GM21360 (cell line): ENCODE measurements around the gene YRDC.

Experiments used
- ATAC-seq: cut with Tn5 transposase; IDR thresholded peaks from one replicate; pipeline ENCODE4 v1.9.1; 2021; ENCODE audit warnings: mild to moderate bottlenecking, moderate library complexity; ENCODE audit not compliant: unreplicated experiment

YRDC gene

GRCh38 chr1:37822906-37823815, 15.2 kb upstream of the YRDC start:
- ATAC-seq, result no peak

- no peak for ATAC-seq
Measured at GRCh38 chr1:37821481-37821880, 13.5 kb upstream of the YRDC start.

- ATAC-seq, result no peak
Measured at GRCh38 chr1:37817481-37817880, 9.5 kb upstream of the YRDC start.

GRCh38 chr1:37814252-37814651, 6.2 kb upstream of the YRDC start:
- no peak for ATAC-seq

- ATAC-seq, result no peak
Measured at GRCh38 chr1:37813529-37814145, 5.6 kb upstream of the YRDC start.

GRCh38 chr1:37811027-37811655, 3.1 kb upstream of the YRDC start:
- no peak for ATAC-seq

- ATAC-seq, result no peak
Measured at GRCh38 chr1:37809942-37810341, 1.9 kb upstream of the YRDC start.

GRCh38 chr1:37808369-37809319, 636 bp upstream of the YRDC start:
- ATAC-seq, result peak; percentile 38

GRCh38 chr1:37807220-37807554, 821 bp downstream of the YRDC start:
- no peak for ATAC-seq

GRCh38 chr1:37802439-37802838, 5.6 kb downstream of the YRDC start:
- no peak for ATAC-seq

GRCh38 chr1:37797750-37798345, 10.2 kb downstream of the YRDC start:
- no peak for ATAC-seq

GRCh38 chr1:37795340-37796125, 12.5 kb downstream of the YRDC start:
- no peak for ATAC-seq

GRCh38 chr1:37794372-37795339, 13.4 kb downstream of the YRDC start:
- no peak for ATAC-seq

- no peak for ATAC-seq
Measured at GRCh38 chr1:37793773-37794371, 14.1 kb downstream of the YRDC start, which contains the start of gene MANEAL. MANEAL (plus strand) TSS chr1:37793847; CDS start chr1:37794183, 336 bp downstream.

- ATAC-seq, result no peak
Measured at GRCh38 chr1:37792943-37793686, 14.9 kb downstream of the YRDC start.

GRCh38 chr1:37782491-37782890, 25.5 kb downstream of the YRDC start:
- no peak for ATAC-seq

- no peak for ATAC-seq
Measured at GRCh38 chr1:37778654-37779053, 29.4 kb downstream of the YRDC start.
